PC-3 (cell line): ENCODE measurements around the gene ZEB1.

Experiments used
- EZH2 ChIP-seq: fragments of 300-600 bp; sonication (generic); IDR thresholded peaks from one replicate; pipeline ENCODE4 v1.6.1; 2017; ENCODE audit warnings: antibody characterized with exemption, mild to moderate bottlenecking, low read length; ENCODE audit not compliant: unreplicated experiment
- EZH2phosphoT487 ChIP-seq: fragments of 300-600 bp; sonication (generic); IDR thresholded peaks from 2 replicates; pipeline ENCODE4 v1.6.1; 2018; ENCODE audit warnings: mild to moderate bottlenecking, antibody characterized with exemption, low read length, borderline replicate concordance
- TF ChIP-seq, protein P1 (sequence below): fragments of 300-600 bp; sonication (generic); conservative IDR thresholded peaks from 2 replicates; pipeline ENCODE4 v1.5.1; 2017; ENCODE audit warnings: antibody characterized with exemption, low read depth, mild to moderate bottlenecking, low read length

DNA sequence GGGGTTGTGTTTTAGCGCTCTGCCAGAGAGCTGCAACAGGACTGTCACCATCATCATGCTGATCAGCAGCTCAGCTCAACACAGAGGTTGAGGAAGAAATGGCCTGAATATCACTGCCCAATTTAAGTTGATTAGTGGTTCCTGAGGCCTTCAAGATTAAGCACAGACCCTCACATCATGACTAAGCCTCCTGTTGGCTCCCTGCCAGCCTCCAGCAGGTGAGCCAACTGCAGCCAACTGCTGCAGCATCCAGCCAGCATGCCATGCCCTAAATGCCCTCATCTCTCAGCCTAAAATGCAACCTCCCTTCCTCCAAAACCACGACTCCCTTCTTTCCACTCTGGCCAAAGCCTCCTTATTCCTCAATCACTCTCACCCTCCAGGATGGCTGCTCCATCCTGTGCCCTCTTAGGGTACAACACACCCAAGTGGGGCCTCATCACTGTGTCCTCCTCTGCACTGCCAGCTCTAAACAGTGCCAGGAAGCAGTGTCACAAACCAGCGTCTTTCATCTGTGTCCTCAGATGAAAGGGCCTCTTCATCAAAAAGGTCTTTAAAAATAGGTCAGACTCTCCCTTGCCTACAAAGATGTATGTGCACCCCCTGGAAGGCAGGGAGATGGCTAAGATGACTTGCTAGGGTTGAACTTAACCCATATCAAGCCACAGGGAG is 259.3 kb downstream of the ZEB1 start:
- TF ChIP-seq, protein P1, sequence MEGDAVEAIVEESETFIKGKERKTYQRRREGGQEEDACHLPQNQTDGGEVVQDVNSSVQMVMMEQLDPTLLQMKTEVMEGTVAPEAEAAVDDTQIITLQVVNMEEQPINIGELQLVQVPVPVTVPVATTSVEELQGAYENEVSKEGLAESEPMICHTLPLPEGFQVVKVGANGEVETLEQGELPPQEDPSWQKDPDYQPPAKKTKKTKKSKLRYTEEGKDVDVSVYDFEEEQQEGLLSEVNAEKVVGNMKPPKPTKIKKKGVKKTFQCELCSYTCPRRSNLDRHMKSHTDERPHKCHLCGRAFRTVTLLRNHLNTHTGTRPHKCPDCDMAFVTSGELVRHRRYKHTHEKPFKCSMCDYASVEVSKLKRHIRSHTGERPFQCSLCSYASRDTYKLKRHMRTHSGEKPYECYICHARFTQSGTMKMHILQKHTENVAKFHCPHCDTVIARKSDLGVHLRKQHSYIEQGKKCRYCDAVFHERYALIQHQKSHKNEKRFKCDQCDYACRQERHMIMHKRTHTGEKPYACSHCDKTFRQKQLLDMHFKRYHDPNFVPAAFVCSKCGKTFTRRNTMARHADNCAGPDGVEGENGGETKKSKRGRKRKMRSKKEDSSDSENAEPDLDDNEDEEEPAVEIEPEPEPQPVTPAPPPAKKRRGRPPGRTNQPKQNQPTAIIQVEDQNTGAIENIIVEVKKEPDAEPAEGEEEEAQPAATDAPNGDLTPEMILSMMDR = no peak
- no peak for TF ChIP-seq EZH2
- no peak for TF ChIP-seq EZH2phosphoT487
